ENCODE measurements around the gene LPP. TPM values are rescaled to one million over a fixed set of nuclear protein-coding genes. Genes with fewer than 3 reads are reported as not detected.

The LPP gene
- polyA plus RNA-seq, 3 donors from 2014 or later: 6.5 to 33.5 (median 11.3) TPM

DNA sequence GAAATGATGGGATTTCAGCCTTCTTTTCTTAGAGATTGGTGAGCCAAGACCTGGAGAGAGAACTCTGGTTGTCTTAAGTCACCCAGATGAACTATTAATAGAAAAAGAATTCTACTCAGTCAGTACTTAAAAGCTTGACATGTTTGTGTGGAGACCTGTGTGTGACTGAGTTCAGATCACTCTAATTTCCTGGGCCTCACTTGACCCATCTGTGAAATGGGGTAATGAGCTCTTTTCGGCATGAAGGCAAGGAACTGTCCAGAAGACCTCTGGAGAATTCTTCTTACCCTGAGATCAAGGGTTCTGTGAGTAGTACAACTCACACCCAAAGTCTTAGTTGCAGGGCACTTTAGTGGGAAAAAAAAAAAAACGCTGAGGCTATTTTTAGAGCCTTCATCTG is 92.9 kb downstream of the LPP start:
- peaks cover 0 to 10% (median 0%) of the 10 kb centered on the region in 3 donors for H3K36me3 Mint-ChIP-seq
- H3K27me3 Mint-ChIP-seq (ENCODE audit: low read depth in 3 of 3): peaks cover 0 to 3% (median 1%) of the 10 kb centered on the region in 3 donors
- no peak overlapping the region for H3K4me3 Mint-ChIP-seq
- H3K4me1 Mint-ChIP-seq: peaks cover 20 to 34% of the 10 kb centered on the region in 2 donors
- H3K9me3 Mint-ChIP-seq: no peaks in the 10 kb centered on the region
- no peak overlapping the region for H3K27ac Mint-ChIP-seq
- DNase-seq: no peak

DNA sequence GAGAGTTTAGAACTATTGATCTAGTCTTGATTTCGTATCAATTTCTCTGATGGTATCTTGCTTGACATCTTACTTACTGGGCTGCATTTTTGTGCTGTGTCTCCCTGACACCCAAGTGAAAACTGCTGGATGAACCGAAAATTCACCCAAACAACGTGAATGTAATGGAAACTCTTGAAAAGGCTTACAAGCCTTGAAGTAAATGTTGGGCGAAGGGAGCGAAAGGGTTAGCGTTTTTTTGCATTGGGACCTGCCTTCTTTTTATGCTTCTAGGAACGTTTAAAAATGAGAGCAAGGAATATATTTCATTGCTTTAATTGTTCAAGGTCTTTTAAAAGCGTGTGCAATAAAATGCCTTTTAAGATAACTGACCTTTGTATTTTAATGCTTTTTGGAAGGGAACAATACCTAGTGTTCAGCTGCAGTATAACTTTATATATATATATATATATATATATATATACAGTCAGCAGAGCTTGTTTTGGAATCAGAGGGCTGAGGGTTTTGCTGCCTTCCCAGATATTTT is 94.1 kb downstream of the LPP start:
- DNase-seq: no peak
- Mint-ChIP-seq H3K4me1 (peaks cover 21 to 37% of the 10 kb centered on the region in 2 donors), H3K4me3 (no peak overlapping the region), H3K27ac (no peak overlapping the region), H3K36me3 (peaks cover 0 to 10% (median 0%) of the 10 kb centered on the region in 3 donors), H3K27me3 (ENCODE audit: low read depth in 3 of 3) (peaks cover 0 to 3% (median 1%) of the 10 kb centered on the region in 3 donors), H3K9me3 (no peaks in the 10 kb centered on the region)

DNA sequence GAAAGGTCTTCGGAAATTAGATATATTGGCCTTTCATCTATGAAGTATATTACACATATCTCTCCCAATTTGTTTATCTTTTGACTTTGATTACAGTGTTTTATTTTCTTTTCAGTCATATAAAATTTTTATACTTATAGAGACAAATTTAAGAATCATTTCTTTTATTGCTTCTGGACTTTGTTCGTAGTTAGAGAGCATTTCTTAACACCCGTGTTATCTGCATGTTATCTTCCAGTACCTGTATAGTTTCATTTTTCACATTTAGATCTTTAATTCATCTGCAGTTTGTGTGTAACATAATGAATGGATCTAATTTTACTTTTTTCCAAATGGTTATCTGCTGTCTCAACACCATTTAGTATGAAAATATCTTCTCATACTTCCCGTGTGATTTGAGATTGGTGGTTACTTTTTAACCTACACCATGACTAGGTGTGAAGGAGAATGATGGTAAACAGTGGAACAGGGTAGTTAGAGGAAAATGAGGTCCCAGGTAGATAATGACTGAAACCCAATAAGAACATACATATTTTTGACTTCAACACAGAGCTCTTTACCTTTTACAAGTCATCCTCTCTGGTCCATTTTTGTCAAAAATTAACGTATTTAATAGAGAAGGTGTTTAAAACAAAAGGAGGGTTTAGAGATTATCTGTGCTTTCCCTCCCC is 99.3 kb downstream of the LPP start:
- peaks cover 0 to 3% (median 0%) of the 10 kb centered on the region in 3 donors for H3K27me3 Mint-ChIP-seq (ENCODE audit: low read depth in 3 of 3)
- H3K4me1 Mint-ChIP-seq: peaks cover 31 to 44% of the 10 kb centered on the region in 2 donors
- H3K9me3 Mint-ChIP-seq: no peaks in the 10 kb centered on the region
- no peak for DNase-seq
- H3K36me3 Mint-ChIP-seq: peaks cover 0 to 4% (median 0%) of the 10 kb centered on the region in 3 donors
- peak overlapping the region in 2 of 5 donors; percentile 3 to 6 for H3K4me3 Mint-ChIP-seq
- H3K27ac Mint-ChIP-seq: peak overlapping the region in 2 of 6 donors; percentile 6 to 18

DNA sequence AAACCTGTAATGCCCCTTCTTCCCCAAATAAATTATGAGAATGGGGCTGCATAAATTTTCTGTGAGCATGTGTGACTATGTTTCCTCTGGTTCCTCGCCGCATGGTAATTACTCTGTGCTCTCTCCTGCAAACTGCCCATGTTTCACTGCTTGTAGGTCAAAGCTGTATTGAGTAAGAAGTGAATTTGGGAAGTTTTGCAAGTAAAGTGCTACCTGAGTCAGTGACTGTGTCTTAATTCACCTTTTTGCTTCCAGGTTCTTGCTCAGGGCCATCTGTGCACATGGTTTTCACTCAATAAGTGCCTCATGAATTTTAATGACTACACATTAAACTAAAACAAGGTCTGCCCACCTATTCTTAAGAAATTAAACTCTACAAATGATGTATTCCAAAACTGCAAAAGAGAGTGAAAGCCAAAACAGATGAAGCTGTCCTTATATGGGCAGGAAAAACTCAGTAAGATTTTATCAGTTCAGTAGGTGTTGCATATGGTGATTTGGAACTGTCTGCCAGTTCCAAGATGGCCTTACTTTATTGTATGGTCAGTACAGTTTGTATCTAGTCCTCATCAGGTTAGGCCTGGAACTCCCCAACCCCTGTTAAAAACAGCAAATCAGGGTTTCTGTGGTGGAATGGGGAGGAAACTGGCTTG is 100.0 kb downstream of the LPP start:
- no peak for DNase-seq
- Mint-ChIP-seq H3K4me1 (peaks cover 32 to 51% of the 10 kb centered on the region in 2 donors), H3K27me3 (ENCODE audit: low read depth in 3 of 3) (peaks cover 0 to 3% (median 0%) of the 10 kb centered on the region in 3 donors), H3K36me3 (peaks cover 0 to 4% (median 0%) of the 10 kb centered on the region in 3 donors), H3K9me3 (no peaks in the 10 kb centered on the region), H3K4me3 (peak overlapping the region in 1 of 5 donors; percentile 22), H3K27ac (no peak overlapping the region)

DNA sequence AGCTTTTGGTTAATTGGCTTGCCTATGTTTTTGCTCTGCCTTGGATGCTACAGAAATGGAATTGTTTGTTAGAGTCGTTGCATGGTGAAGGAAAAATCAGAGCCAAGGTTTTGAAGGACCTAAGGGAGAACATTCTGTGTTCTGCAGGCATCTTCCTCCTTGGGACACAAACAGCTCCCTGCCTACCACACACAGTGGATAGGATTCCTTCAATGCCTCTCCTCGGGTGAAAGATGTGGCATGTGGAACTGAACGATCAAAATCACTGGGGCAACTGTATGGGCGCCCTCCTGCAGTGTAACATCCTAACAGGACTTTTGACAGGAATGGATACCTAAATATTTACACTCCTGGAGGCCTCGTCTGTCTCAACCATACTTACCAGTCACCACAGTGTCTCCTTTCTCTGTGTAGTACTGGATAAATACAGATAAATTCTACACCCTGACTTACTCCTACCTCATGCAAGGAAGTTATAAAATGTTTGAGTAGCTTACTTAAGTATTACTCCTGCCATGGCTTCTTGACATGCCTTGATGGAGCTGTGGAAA is 100.6 kb downstream of the LPP start:
- Mint-ChIP-seq H3K36me3 (peaks cover 0 to 4% (median 0%) of the 10 kb centered on the region in 3 donors), H3K9me3 (no peaks in the 10 kb centered on the region), H3K27ac (no peak overlapping the region), H3K27me3 (ENCODE audit: low read depth in 3 of 3) (peaks cover 0 to 1% (median 0%) of the 10 kb centered on the region in 3 donors), H3K4me1 (peaks cover 39 to 57% of the 10 kb centered on the region in 2 donors), H3K4me3 (no peak overlapping the region)
- no peak for DNase-seq

DNA sequence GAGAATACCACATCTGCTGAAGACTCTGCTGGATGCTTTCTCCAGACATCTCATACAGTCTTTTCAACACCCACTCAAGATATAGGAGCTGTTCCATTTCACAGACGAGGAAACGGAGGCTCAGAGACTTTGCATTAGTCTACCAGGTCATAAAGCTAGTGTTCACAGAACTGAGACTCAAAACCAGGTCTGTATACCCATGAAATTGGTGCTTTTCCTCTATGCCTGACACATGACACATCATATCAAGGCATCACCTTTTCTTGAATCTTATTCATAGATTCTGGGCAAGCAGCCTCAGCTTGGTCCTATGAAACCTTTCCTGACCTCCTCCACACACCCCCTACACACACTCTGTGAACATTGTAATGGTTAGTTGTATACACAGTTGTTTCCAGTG is 101.2 kb downstream of the LPP start:
- Mint-ChIP-seq H3K4me3 (no peak overlapping the region), H3K4me1 (peaks cover 42 to 58% of the 10 kb centered on the region in 2 donors)
- no peak for DNase-seq

DNA sequence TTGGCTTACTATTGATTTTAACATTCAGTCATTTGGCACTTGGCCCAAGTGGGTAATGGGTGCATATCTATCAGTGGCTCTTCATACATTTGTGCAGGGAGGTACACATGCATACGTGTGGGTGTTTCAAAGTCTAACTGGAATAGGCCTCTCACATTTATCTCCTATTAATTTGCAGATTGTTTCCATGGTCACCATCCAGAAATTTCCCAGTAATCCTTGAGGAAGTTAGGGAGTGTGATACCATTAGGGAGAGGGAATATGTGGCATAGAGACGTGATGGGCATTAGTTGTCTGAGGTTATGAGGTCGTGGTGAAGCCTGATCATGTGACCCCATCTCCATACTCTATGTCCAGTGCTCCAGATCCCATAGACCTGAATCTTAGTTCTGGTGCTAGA is 102.8 kb downstream of the LPP start:
- no peak for DNase-seq
- Mint-ChIP-seq H3K27ac (peak overlapping the region in 1 of 6 donors; percentile 32), H3K4me1 (peaks cover 52 to 67% of the 10 kb centered on the region in 2 donors), H3K4me3 (no peak overlapping the region), H3K36me3 (peaks cover 0 to 4% (median 0%) of the 10 kb centered on the region in 3 donors), H3K9me3 (no peaks in the 10 kb centered on the region), H3K27me3 (ENCODE audit: low read depth in 3 of 3) (no peaks in the 10 kb centered on the region)

More for the DNA sequence above, 101.2 kb downstream of the LPP start:
- no peaks in the 10 kb centered on the region for H3K9me3 Mint-ChIP-seq
- H3K36me3 Mint-ChIP-seq: peaks cover 0 to 4% (median 0%) of the 10 kb centered on the region in 3 donors
- H3K27me3 Mint-ChIP-seq (ENCODE audit: low read depth in 3 of 3): peaks cover 0 to 1% (median 0%) of the 10 kb centered on the region in 3 donors
- H3K27ac Mint-ChIP-seq: no peak overlapping the region

DNA sequence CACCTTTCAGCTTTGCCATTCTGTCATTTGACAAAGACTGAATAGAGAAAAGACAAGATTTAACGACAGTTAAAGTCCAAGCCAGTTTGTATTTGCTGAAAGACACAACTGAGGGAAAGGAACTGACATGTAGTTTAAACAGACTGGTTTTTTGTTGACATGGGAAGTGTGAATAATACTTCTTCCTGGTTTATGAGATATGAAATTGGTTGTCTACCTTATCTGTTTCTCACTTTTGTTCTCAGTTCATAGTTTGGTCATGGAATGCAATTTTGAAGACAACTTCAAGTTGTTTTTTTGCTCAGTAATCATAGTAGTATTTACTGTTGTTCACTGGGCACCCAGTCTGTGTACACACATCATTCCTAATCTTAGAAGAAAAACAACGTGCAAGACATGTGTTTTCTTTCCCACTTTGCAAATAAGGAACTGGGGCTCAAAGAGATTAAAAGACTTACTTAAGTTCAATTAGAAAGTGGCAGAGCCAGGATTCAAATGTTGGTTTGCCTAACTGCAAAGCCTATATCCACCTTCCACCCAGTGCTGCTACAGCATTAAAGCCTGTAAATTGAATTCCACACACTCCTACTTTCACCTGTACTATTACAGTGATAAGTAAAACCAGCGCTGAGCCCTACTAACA is 103.5 kb downstream of the LPP start:
- Mint-ChIP-seq H3K36me3 (peaks cover 0 to 4% (median 3%) of the 10 kb centered on the region in 3 donors), H3K4me3 (peak overlapping the region in 1 of 5 donors; percentile 7), H3K9me3 (no peaks in the 10 kb centered on the region), H3K27me3 (ENCODE audit: low read depth in 3 of 3) (no peaks in the 10 kb centered on the region), H3K4me1 (peaks cover 52 to 70% of the 10 kb centered on the region in 2 donors), H3K27ac (peak overlapping the region in 3 of 6 donors; percentile 4 to 58 (median 38))
- no peak for DNase-seq

DNA sequence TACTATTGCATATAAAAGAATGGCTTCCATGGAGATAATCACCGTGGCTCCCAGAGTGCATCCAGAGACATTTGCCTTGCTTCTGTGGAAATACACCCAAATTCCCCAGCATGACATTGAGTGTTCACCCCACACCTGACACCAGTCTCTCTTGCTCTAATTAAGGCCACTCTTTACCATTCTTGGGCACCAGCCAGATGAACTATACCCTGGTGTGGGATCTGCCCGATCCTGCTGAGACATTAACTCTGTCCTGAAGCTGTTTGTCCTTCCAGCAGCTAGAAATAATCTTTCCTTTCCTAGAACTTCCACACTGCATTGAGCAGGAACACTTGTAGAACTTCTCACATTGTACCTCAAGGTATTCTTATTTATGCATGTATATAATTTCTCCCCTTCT is 105.2 kb downstream of the LPP start:
- no peak for DNase-seq
- H3K4me3 Mint-ChIP-seq: no peak overlapping the region
- no peaks in the 10 kb centered on the region for H3K9me3 Mint-ChIP-seq
- no peaks in the 10 kb centered on the region for H3K27me3 Mint-ChIP-seq (ENCODE audit: low read depth in 3 of 3)
- H3K36me3 Mint-ChIP-seq: peaks cover 0 to 5% (median 0%) of the 10 kb centered on the region in 3 donors
- no peak overlapping the region for H3K27ac Mint-ChIP-seq
- peaks cover 40 to 59% of the 10 kb centered on the region in 2 donors for H3K4me1 Mint-ChIP-seq

DNA sequence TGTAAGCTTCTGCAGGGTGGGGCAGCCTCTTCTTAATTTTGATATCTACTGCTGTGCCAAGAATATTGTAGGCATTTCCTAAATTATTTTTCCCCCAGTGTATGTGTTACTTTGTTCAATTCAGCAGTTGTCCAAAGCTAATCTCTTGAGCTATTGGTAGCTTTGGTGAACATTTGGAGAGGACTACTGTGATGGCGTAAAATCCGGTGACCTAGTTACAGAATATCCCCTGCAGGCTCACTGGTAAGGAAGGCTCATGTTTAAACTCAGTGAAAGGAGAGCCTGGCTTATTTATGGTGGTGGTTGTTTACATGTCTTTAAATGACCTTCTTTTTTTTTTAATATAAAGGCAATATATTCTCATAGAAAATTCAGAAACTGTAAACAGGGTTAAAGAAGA is 105.6 kb downstream of the LPP start:
- Mint-ChIP-seq H3K36me3 (peaks cover 0 to 5% (median 0%) of the 10 kb centered on the region in 3 donors), H3K9me3 (no peaks in the 10 kb centered on the region), H3K27me3 (ENCODE audit: low read depth in 3 of 3) (no peaks in the 10 kb centered on the region), H3K27ac (no peak overlapping the region), H3K4me1 (peaks cover 38 to 55% of the 10 kb centered on the region in 2 donors), H3K4me3 (no peak overlapping the region)
- DNase-seq: no peak

DNA sequence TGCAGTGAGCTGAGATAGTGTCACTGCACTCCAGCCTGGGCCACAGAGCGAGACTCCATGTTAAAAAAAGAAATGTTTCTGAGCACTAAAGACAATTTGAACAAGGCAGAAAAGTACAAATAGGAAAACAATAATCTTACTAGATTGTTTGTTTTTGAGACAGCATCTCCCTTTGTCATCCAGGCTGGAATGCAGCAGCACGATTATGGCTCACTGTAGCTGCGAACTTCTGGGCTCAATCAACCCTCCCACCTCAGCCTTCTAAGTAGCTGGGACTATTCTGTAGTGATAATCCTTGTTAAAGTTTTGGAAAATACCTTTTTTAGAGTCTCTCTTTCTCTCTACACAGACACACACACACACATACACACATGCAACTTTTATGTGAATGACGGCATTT is 107.1 kb downstream of the LPP start:
- no peak for DNase-seq
- H3K4me3 Mint-ChIP-seq: no peak overlapping the region
- H3K36me3 Mint-ChIP-seq: peaks cover 0 to 5% (median 0%) of the 10 kb centered on the region in 3 donors
- no peaks in the 10 kb centered on the region for H3K9me3 Mint-ChIP-seq
- peaks cover 37 to 51% of the 10 kb centered on the region in 2 donors for H3K4me1 Mint-ChIP-seq
- peak overlapping the region in 1 of 6 donors; percentile 37 for H3K27ac Mint-ChIP-seq
- no peaks in the 10 kb centered on the region for H3K27me3 Mint-ChIP-seq (ENCODE audit: low read depth in 3 of 3)

DNA sequence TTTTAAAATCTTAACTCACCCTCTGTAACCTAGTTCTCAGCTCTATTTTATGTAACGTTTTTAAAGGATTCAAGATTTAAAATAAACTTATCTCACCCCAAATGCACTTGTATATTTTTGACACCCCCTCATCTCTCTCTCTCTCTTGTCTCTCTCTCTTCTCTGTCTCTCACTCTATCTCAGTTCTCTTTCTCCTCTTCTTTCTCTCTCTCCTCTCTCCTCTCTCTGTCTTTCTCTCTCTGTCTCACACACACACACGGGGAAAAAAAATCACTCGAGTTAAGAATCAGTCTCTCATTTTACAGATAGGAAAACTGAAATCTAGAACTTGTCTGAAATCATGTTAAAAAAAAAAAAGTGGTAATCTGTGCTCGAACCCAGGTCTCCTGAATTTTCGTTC is 108.5 kb downstream of the LPP start:
- Mint-ChIP-seq H3K9me3 (no peaks in the 10 kb centered on the region), H3K27me3 (ENCODE audit: low read depth in 3 of 3) (no peaks in the 10 kb centered on the region), H3K4me3 (no peak overlapping the region), H3K36me3 (peaks cover 0 to 5% (median 0%) of the 10 kb centered on the region in 3 donors), H3K27ac (no peak overlapping the region), H3K4me1 (peaks cover 27 to 45% of the 10 kb centered on the region in 2 donors)
- DNase-seq: no peak

DNA sequence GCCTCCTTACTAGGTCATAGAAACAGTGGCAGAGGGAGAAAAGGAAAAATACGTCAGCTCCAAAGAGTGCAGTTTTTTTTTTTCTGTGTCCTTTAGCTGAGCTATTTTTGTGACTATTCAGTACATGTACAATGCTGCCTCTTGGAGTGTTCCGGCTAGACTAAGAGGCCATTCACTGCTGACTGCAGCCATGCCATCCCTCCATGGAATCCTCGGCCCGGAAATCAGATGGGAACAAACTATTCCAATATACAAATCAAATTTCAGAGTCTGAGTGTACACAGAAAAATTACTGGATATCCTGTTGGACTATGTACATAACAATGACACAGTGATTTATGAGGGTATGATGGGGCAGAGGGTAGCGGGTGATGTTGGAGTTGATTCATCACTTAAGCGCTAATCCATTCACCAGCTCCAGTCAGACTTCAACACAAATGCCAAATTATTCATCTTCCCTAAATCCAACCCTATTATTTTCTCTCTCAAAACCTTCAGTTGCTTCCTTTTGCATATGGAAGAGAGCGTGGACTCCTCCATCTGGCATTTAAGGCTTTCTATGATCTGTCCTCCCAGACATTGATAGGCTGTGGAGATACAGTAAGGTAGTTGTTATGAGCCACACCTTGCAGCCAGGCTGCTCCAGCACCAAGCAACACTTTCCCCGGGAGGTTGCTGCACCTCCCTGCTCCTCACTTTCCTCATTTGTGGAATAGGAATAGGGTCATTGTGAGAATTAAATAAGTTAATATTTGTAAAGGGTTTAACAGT is 109.1 kb downstream of the LPP start:
- H3K4me3 Mint-ChIP-seq: no peak overlapping the region
- DNase-seq: no peak
- H3K9me3 Mint-ChIP-seq: no peaks in the 10 kb centered on the region
- peak overlapping the region in 1 of 6 donors; percentile 14 for H3K27ac Mint-ChIP-seq
- H3K36me3 Mint-ChIP-seq: peaks cover 0 to 5% (median 0%) of the 10 kb centered on the region in 3 donors
- peaks cover 24 to 45% of the 10 kb centered on the region in 2 donors for H3K4me1 Mint-ChIP-seq
- H3K27me3 Mint-ChIP-seq (ENCODE audit: low read depth in 3 of 3): no peaks in the 10 kb centered on the region
